Stimulated activated CD8-positive, alpha-beta memory T cell treated with anti-CD3 and anti-CD28 coated beads, Interleukin-7, amount 100 ng/mL, for 24 hours (primary cell): ENCODE data around the gene WIPF3.
"Not testable (repeated sequence)": the region's sequence is repeated elsewhere in the genome, so short reads cannot be mapped to it uniquely, and the experiment has no call there.

Experiments used
- DNase-seq: peaks from one replicate; pipeline ENCODE4 v3.0.0-alpha.2; 2020; ENCODE audit warnings: low read depth

Gene WIPF3

DNA sequence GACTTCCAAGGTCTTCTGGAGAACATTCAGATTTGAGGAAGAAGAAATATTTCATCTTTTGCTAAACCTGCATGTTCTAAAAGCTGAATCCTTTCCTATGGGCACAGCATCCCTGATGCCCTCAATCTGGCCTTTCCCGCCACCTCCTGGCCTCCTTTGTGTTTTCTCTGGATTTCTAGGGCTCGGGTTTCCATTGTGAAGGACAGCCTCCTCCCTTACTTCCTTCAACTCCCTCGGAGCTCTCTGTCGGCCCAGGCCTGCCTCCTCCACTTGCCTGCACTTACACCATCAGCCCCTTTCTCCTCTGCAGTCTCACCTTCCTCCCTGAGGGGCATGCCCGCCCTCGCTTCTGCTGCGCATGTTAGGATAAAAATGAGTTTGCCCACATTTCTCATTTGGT lies 75.4 kb downstream of the WIPF3 start:
- DNase-seq, result no peak

DNA sequence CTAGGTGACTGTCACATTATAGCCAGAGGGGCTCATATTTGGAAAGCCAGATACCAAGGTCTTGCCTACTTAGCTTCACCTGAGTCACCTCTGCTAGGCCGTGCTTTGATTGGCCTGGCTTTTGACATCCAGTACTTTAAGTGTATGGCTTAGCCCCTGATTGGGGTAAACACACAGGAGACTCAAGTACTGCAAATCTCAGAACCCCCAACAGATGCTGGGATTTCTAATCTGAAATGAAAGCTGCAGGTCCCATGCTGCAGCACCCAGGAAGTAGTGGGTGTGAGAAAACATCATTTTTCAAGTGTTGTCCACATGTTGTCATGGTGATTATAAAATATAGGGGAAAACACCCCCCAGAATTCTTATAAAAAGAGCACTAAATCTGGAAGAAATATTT lies 76.2 kb downstream of the WIPF3 start:
- no peak for DNase-seq

DNA sequence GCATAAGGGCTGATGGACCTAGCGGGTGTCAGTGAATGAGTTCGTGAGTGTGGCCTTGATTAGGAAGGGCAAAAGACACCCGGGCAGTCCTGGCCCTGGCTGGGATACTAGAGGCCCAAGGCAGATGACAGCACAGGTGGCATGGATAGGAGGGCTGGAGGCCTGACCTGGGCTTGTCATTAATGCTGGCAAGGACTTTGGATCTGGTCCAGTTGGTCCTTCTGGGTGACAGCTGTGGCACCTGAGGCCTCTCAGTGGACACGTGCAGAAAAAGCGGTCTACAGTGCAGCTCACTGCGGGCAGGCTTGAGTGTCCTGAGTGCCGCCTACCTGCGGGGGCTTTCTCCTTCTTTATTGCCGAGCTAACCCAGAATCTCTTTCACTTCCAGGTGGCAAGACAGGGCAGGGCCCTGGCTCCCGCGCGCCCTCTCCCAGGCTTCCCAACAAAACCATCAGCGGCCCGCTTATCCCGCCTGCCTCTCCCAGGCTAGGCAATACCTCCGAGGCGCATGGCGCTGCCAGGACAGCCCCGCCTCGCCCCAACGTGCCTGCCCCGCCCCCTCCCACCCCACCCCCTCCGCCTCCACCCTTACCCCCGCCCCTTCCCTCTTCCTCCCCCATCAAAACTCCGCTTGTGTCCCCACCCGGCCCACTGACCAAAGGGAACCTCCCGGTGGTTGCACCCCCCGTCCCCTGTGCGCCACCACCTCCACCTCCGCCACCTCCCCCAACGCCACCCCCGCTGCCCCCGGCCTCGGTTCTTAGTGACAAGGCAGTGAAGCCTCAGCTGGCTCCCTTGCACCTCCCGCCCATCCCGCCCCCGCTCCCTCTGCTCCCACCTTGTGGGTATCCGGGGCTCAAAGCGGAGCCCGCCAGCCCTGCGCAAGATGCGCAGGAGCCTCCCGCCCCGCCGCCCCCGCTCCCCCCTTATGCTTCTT lies 77.4 kb downstream of the WIPF3 start:
- no peak for DNase-seq

DNA sequence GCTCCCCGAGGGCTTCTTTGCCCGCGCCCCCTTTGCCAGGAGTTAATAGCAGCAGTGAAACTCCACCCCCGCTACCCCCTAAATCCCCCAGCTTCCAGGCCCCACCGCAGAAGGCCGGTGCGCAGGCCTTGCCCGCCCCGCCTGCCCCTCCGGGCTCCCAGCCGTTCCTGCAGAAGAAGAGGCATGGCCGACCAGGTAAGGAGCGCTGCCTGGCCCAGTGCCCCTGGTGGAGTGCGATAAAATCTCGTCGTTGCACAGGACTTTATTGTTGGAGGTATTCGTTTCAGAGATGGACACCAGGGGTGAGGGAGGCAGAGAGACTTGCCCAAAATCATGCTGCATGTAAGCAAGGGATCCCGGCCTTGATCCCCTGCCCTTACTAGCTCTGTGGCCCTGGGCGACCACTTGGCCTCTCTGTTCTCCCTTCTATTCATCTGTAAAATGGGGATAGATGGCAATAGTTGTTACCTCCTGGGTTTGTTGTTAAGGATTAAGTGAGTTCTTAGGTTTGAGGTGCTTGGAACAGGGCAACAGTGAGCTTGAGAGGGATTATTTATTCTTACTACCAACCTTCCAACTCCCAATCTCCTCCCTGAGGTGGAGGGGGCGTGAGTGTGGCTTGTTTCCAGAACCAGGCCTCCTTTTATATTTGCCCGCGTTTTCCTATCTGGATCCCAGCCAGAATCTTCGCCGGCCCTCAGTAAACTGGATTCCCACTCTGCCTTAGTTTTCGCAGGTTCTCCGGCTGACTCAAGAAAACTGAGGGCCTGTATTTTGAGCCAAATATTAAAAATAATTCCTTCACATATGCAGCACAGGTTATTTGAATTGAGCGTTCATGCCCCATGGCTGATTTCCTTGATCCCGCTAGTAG lies 78.3 kb downstream of the WIPF3 start:
- no peak for DNase-seq

DNA sequence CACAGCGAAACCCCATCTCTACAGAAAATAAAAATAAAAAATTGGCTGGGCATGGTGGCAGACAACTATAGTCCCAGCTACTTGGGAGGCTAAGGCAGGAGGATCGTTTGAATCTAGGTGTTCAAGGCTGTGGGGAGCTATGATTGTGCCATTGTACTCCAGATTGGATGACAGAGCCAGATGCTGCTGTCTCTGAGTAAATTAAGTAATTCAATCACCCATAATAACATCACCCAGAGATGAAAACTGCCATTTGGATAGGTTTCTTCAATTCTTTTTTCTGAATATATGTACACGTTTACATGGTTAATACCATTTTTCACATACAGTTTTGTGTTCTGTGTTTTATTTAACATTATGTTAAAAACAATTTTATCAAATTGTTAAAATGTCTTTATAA lies 79.3 kb downstream of the WIPF3 start:
- DNase-seq, result no peak

DNA sequence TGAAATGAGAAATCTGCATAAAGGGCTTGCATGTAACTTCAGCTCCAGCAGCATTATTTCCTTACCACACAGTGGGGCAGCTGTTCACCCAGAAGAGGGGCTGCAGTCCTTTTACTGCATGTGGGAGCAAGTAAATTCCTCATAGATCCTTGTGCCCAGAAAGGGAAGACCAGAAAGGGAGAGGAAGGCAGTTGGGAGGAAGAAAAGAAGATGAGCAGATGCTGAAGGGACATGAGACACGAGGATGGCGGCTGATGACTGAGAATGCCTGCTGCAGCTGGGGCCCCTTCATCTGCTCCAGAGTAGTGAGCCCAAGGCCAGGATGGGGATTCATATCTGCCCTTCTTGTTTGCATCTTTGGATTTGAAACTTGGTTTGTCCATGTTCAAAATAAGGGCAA lies 80.5 kb downstream of the WIPF3 start:
- DNase-seq, result no peak

DNA sequence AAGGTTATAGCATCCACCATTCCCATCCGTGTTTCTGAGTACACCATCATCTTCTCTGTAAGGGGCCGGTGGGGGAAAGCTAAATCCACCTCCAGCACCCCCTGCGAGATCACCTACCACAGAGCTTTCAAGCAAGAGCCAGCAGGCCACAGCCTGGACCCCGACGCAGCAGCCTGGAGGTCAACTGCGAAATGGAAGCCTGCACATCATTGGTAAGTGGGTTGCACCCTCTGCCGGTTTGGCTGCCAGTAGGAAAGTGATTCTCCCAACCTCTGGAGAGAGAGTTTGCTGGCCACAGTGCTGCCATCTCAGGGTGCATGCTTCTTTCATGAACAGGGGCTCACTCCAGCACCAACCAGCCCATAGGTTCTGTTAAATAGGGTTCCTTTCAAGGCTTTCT lies 81.7 kb downstream of the WIPF3 start:
- no peak for DNase-seq

DNA sequence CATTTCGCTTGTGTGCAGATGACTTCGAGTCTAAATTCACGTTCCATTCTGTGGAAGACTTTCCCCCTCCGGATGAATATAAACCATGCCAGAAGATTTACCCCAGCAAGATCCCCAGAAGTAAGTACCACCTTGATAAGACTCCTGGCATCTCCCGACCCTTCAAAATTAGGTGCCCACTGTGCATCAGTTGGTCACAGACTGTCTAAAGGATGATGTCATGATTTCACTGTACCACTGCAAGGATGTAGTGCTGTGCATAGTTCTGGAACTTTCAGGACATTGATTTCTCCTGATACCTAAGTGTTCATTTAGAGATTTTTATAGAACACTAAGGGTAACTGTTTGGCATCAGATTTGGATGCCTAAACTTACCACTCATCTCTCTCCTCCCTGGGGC lies 83.0 kb downstream of the WIPF3 start:
- no peak for DNase-seq

DNA sequence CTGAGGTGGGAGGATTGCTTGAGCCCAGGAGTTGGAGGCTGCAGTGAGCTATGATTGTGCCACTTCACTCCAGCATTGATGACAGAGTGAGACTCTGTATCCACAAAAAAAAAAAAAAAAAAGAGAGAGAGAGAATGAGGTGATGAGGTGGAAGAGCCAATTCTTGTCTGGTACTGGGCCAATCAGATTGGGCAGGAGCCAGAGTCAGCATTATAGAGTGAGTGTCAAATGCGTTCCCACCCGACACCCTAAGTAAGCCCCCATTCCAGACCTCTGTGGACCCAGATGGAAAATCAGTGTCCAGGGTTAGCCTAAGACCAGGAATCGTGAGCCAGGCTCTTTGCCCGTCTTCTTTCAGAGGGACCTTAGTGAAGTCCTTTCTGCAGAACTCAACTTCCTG lies 83.9 kb downstream of the WIPF3 start:
- no peak for DNase-seq

DNA sequence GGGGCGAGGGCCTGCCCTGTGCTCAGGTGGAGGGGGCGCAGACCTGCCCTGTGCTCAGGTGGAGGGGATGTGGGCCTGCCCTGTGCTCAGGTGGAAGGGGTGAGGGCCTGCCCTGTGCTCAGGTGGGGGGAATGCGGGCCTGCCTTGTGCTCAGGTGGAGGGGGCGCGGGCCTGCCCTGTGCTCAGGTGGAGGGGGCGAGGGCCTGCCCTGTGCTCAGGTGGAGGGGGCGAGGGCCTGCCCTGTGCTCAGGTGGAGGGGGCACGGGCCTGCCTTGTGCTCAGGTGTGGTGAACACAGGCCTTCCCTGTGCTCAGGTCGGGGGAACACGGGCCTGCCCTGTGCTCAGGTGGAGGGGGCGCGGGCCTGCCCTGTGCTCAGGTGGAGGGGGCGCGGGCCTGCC lies 84.5 kb downstream of the WIPF3 start:
- DNase-seq, result not testable (repeated sequence)

DNA sequence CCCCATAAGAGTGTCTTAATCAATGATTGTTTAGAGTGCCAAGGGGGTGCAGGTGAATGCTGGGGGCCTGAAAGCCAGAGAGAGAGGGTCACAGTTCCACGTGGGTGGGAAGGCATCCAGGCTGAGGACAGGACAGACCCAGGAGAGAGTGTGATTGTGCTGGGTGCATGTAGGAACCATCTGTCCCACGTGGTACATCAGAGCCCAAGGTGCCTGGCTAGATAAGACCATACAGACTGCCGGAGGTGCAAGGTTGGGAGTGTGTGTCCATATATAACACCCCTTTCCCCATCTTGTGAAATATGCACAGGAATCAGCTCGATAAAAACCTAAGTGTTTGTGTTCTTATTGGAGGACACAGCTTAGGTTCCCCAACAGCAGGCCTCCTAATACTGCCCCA lies 85.5 kb downstream of the WIPF3 start:
- no peak for DNase-seq

DNA sequence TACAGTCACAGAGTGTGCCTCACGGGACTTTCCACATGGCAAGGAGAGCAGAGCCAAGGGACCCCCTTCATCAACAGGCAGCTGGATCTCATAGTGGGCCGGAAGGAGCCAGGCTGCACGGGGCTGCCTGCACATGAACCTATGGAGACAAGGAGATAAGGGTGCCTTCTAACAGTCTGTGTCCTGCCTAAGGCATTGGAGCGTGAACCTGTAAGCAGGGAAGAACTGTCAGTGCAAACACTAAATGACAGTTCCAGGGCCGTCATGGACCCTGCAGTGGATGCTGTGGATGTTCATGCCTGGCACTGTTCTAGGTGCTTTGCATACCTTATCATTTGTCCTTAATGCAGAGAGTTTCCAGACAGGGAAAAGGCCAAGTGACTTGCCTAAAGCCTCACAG lies 85.9 kb downstream of the WIPF3 start:
- DNase-seq, result no peak

DNA sequence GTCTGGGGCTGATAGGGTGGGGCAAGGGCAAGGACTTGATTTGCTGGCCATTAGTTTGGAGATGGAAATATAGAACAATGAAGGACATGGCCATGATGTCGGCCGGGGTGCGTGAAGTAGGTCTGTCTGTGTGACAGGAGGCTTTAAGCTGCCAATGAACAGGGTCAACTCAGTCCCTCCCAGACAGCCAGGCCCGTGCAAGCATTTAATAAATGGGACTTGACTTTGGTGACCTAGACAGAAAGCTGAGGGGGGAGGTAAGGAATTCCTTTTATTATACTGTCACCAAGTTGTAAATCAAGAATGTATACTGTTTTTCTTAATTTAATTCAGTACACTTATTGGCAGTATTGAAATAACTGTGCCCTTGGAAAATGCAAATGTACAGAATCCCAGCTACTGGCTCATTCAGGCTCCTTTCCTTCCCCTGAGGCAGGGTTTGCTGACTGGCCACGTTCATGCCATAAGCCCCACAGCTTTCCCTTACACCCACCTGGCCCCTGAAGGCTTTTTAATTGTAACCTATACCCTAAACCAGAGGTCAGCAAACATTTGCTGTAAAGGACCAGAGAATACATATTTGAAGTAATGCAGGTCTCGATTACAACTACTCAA lies 87.2 kb downstream of the WIPF3 start:
- DNase-seq, result no peak

DNA sequence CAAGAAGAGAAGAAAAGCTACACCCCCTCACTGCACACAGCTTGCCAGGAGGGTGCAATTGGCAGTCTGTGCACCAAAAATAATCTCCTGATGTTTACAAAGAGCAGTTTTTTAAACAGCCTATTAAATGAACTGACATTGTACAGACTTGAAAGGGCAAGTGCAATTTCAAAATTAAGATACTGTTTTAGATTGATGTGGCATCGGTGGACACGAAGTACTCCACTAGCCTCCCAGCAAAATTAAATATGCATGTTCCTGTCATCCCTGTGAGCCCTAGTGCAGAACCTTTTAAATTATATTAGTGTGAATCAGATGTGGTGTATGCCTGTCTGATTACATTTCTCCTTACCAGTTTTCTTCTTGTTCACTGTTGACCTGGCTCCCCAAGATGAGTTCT lies 87.9 kb downstream of the WIPF3 start:
- no peak for DNase-seq

DNA sequence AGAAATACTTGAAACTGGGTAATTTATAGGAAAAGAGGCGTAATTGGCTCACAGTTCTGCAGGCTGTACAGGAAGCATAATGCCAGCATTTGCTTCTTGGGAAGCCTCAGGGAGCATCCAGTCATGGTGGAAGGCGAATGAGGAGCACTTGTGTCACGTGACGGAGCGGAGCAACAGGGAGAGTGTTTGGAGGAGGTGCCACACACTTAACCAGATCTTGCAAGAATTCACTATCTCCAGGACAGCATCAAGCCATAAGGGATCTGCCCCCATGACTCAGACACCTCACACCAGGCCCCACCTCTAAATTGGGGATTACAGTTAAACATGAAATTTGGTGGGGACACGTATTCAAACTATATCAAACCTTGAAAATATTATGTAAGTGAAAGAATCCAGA lies 89.3 kb downstream of the WIPF3 start:
- no peak for DNase-seq

DNA sequence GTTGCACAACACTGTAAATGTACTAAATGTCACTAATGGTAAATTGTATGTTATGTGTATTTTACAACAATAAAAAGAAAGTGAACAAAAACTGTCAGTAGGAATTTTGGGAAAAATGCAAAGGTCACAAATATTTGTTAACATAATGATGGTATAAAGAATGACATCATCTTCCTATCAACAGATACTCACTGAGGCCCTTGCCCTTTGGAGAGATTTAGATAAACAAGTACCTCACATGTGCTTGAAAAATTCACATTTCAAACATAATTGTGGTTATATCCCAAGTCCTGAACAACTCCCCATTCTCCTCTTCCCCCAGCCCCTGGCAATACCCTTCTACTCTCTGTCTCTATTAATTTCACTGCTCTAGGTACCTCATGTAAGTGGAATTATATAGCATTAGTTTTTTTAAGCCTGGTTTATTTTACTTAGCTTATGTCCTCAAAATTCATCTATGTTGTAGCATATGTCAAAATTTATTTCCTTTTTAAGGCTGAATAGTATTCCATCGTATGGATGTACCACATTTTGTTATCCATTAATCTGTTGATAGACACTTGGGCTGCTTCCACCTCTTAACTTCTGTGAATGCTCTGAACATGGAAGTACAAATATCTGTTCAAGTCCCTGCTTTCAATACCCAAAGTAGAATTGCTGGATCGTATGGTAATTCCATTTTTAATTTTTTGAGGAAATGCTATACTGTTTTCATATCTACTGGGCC lies 90.5 kb downstream of the WIPF3 start:
- DNase-seq, result no peak

DNA sequence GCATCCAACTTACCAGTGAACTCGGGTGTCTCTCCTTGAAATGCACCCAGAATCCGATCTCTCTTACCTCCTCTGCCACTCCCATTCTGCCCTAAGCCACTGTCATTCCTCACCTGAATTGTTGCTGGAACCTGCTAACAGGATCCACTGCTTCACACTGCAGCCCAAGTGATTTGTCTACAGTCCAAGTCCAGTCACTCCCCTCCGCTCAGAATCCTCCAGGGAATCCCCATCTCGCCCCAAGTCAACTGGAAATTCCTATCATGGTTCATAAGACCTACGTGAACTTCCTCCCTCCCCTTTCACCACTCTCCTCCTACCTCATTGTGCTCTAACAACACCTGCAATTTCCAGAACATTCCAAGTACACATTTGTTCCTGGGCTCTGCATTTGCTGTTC lies 92.0 kb downstream of the WIPF3 start:
- DNase-seq, result no peak

DNA sequence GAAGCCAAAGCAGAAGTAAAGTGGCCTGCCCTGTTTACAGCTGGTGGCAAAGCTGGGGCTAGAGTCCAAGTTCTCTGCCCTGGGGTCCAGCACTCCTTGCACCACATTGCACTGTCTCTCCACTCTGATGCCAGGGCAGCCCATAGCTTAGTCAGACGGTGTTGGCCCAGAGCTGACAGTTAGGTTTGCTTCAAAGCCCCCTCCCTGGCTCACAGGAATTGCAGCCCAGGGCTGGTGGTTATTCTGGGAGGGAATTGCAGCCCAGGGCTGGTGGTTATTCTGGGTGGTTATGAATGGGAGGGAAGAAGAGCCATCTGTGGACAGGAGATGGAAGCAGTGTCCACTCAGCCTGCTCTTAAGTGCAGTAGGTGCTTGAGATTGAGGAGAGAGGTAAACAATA lies 94.4 kb downstream of the WIPF3 start:
- no peak for DNase-seq

DNA sequence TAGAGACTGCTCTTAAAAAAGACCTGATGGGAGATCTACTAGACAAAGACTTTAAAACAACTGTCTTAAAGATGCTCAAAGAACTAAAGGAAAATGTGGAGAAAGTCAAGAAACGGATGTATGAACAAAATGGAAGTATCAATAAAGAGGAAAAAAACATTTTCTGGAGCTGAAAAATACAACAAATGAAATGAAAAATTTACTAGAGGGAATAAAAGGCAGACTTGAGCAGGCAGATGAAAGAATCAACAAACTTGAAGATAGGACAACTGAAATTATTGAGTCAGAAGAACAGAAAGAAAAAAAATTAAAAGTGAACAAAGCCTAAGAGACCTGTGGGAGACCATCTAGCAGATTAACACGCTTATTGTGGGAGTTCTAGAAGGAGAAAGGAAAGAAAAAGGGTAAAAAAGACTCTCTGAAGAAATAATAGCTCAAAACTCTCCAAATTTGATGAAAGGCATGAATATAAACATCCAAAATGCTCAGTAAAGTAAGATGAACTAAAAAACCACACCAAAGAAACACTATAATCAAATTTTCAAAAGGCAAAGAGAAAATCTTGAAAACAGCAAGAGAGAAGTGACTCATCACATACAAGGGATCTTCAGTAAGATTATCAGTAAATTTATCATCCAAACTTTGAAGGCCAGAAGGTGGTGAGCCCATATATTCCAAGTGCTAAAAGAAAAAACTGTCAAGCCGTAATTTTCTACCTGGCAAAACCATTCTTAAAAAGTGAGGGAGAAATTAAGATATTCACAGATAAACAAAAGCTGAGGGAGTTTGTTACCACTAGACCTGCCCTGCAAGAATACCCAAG lies 100.1 kb downstream of the WIPF3 start:
- DNase-seq, result no peak

DNA sequence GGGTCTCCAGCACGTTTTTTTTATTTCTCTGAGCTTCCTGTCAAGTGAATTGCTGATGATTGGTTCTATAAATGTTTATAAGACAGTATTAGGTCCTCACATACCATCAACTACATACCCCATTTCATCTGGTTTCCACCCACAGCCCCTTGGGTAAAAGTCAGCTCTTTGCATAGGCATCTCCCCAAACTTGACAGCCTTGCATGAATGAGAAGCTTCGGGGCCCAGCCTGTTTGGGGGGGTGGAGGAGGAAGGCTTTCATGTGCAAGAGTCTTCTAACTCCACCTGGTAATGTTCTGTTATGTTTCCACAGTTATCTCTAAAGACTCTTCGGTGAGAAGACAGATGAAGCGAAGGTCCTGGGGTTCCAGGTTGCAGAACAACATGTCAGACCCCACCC lies 107.9 kb downstream of the WIPF3 start:
- DNase-seq, result no peak
